Adrenal gland (tissue), 5 donors: ENCODE results near the gene ERF.

Source experiments
- POLR2A ChIP-seq, 2 donors: fragments of 450-650 bp; IDR thresholded peaks; one replicate each; pipeline ENCODE4 v1.6.1; 2017; ENCODE audit warnings: antibody characterized with exemption in 2 of 2, mild to moderate bottlenecking in 2 of 2, moderate library complexity in 1 of 2
- TF ChIP-seq, protein P1 (sequence below), 6 experiments: fragments of 450-650 bp in 4 of 6; fragments of 200-600 bp in 2 of 6; sonication (generic) in 1 of 6; IDR thresholded peaks; 1 replicate in 5 of 6; 2 replicates in 1 of 6; pipeline versions ENCODE4 v1.5.1 to v1.8.0; 2016 to 2021; ENCODE audit warnings: antibody characterized with exemption in 6 of 6, mild to moderate bottlenecking in 2 of 6, moderate library complexity in 1 of 6
- donor health status: DM: no; HTN: no; CAD: no.

GRCh38 chr19:42233678-42234292, 21.1 kb downstream of the ERF start:
- TF ChIP-seq, protein P1, sequence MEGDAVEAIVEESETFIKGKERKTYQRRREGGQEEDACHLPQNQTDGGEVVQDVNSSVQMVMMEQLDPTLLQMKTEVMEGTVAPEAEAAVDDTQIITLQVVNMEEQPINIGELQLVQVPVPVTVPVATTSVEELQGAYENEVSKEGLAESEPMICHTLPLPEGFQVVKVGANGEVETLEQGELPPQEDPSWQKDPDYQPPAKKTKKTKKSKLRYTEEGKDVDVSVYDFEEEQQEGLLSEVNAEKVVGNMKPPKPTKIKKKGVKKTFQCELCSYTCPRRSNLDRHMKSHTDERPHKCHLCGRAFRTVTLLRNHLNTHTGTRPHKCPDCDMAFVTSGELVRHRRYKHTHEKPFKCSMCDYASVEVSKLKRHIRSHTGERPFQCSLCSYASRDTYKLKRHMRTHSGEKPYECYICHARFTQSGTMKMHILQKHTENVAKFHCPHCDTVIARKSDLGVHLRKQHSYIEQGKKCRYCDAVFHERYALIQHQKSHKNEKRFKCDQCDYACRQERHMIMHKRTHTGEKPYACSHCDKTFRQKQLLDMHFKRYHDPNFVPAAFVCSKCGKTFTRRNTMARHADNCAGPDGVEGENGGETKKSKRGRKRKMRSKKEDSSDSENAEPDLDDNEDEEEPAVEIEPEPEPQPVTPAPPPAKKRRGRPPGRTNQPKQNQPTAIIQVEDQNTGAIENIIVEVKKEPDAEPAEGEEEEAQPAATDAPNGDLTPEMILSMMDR (IDR thresholded peaks at IDR 0.05), result no peak
- no peak for TF ChIP-seq POLR2A (IDR thresholded peaks at IDR 0.05)
